Gastroesophageal sphincter (tissue), 3 donors: Measurements from ENCODE around the gene RASGRP3.

Experiments used
- CTCF ChIP-seq, 4 experiments: fragments of 200-600 bp in 2 of 4; fragments of 450-650 bp in 2 of 4; sonication (generic) in 1 of 4; IDR thresholded peaks; one replicate each; pipeline ENCODE4 v1.5.1; 2017 to 2019; ENCODE audit warnings: antibody characterized with exemption in 4 of 4, mild to moderate bottlenecking in 2 of 4, moderate library complexity in 2 of 4
- EP300 ChIP-seq: sonication (generic); formaldehyde crosslinking; IDR thresholded peaks from one replicate; pipeline ENCODE4 v1.6.1; 2017; ENCODE audit warnings: antibody characterized with exemption, mild to moderate bottlenecking
- POLR2A ChIP-seq, 2 donors: fragments of 450-650 bp; IDR thresholded peaks; one replicate each; pipeline ENCODE4 v1.6.1; 2017; ENCODE audit warnings: antibody characterized with exemption in 2 of 2, mild to moderate bottlenecking in 2 of 2, moderate library complexity in 1 of 2

GRCh38 chr2:33486544-33486943 lies 10.1 kb downstream of the RASGRP3 start:
- TF ChIP-seq POLR2A (IDR thresholded peaks at IDR 0.05) = no peak
- no peak for TF ChIP-seq CTCF (IDR thresholded peaks at IDR 0.05)
- no peak for TF ChIP-seq EP300
